OCI-LY3 (cell line): ENCODE measurements around the gene IGFALS.
"Not testable (repeated sequence)": the region's sequence is repeated elsewhere in the genome, so short reads cannot be mapped to it uniquely, and the experiment has no call there.

Experiments
- H2AFZ ChIP-seq: fragments of 200-600, 300-600 bp; shearing (Covaris generic); 2 replicates; pipeline ENCODE4 v1.6.0; 2014; ENCODE audit warnings: antibody characterized with exemption, low read depth, low read length
- H3K27ac ChIP-seq: fragments of 200-600, 300-600 bp; sonication (generic); 2 replicates; pipeline ENCODE4 v1.5.1; 2014; ENCODE audit warnings: mild to moderate bottlenecking, low read length, moderate library complexity, mixed read lengths
- H3K27me3 ChIP-seq: fragments of 200-600, 300-600 bp; sonication (generic); 2 replicates; pipeline ENCODE4 v1.6.1; 2014; ENCODE audit warnings: low read depth, low read length, mixed read lengths
- H3K36me3 ChIP-seq: fragments of 200-600, 300-600 bp; sonication (generic); replicated peaks from 2 replicates; pipeline ENCODE3; 2014; ENCODE audit warnings: low read depth, low read length, mixed read lengths
- H3K4me1 ChIP-seq: fragments of 300-600, 200-600 bp; sonication (generic); 2 replicates; pipeline ENCODE4 v1.6.1; 2014; ENCODE audit warnings: low read length, mixed read lengths
- H3K4me2 ChIP-seq: fragments of 200-600, 300-600 bp; sonication (generic); 2 replicates; pipeline ENCODE4 v1.6.1; 2014; ENCODE audit warnings: low read length, mixed read lengths
- H3K4me3 ChIP-seq: fragments of 300-600, 200-600 bp; sonication (generic); 2 replicates; pipeline ENCODE4 v1.5.1; 2014; ENCODE audit warnings: antibody characterized with exemption, mild to moderate bottlenecking, low read length, moderate library complexity
- H3K79me2 ChIP-seq: fragments of 300-600, 200-600 bp; shearing (Covaris generic); 2 replicates; pipeline ENCODE4 v1.6.1; 2014; ENCODE audit warnings: mild to moderate bottlenecking, low read length, mixed read lengths
- H3K9ac ChIP-seq: fragments of 300-600, 200-600 bp; shearing (Covaris generic); 2 replicates; pipeline ENCODE4 v1.6.0; 2014; ENCODE audit warnings: mild to moderate bottlenecking, low read length, moderate library complexity
- H3K9me3 ChIP-seq: fragments of 200-600, 300-600 bp; shearing (Covaris generic); 2 replicates; pipeline ENCODE4 v1.6.1; 2014; ENCODE audit warnings: low read length, mixed read lengths; ENCODE audit not compliant: insufficient read depth
- H4K20me1 ChIP-seq: fragments of 200-600, 300-600 bp; sonication (generic); 2 replicates; pipeline ENCODE4 v1.6.1; 2016; ENCODE audit warnings: low read length, mixed read lengths; ENCODE audit not compliant: insufficient read depth
- CTCF ChIP-seq: fragments of 200-600, 300-600 bp; sonication (generic); IDR thresholded peaks from 2 replicates; pipeline ENCODE4 v1.5.1; 2014; ENCODE audit warnings: antibody characterized with exemption, low read length, low read depth
- EZH2phosphoT487 ChIP-seq: fragments of 200-600 bp; shearing (Covaris generic); IDR thresholded peaks from 2 replicates; pipeline ENCODE4 v1.6.1; 2018; ENCODE audit warnings: antibody characterized with exemption, mixed run types, low read depth

Gene IGFALS

GRCh38 chr16:1808691-1809090 lies 15.2 kb upstream of the IGFALS start:
- Histone ChIP-seq H3K27ac (no peak overlapping the region), H3K79me2 (no peaks in the 10 kb centered on the region), H3K4me3 (no peak overlapping the region), H3K4me1 (no peaks in the 10 kb centered on the region), H3K4me2 (no peak overlapping the region), H3K9ac (no peak overlapping the region), H2AFZ (no peak overlapping the region), H4K20me1 (no peaks in the 10 kb centered on the region), H3K36me3 (peaks cover 7% of the 10 kb centered on the region), H3K9me3 (no peaks in the 10 kb centered on the region), H3K27me3 (no peaks in the 10 kb centered on the region)
- TF ChIP-seq CTCF (no peak), EZH2phosphoT487 (no peak)

- H3K36me3 ChIP-seq: peaks cover 5% of the 10 kb centered on the region
- H3K4me1 ChIP-seq: no peaks in the 10 kb centered on the region
- no peaks in the 10 kb centered on the region for H3K27me3 ChIP-seq
- H3K4me3 ChIP-seq: no peak overlapping the region
- H3K79me2 ChIP-seq: no peaks in the 10 kb centered on the region
- H3K9me3 ChIP-seq: no peaks in the 10 kb centered on the region
- H4K20me1 ChIP-seq: no peaks in the 10 kb centered on the region
- H2AFZ ChIP-seq: no peak overlapping the region
- no peak overlapping the region for H3K27ac ChIP-seq
- TF ChIP-seq EZH2phosphoT487: no peak
- TF ChIP-seq CTCF: no peak
- no peak overlapping the region for H3K4me2 ChIP-seq
- no peak overlapping the region for H3K9ac ChIP-seq
Observed at GRCh38 chr16:1807626-1808025, 14.1 kb upstream of the IGFALS start.

GRCh38 chr16:1800701-1801100 lies 7.2 kb upstream of the IGFALS start:
- no peaks in the 10 kb centered on the region for H3K27me3 ChIP-seq
- H3K79me2 ChIP-seq: no peaks in the 10 kb centered on the region
- H2AFZ ChIP-seq: no peak overlapping the region
- no peak overlapping the region for H3K9ac ChIP-seq
- no peaks in the 10 kb centered on the region for H3K9me3 ChIP-seq
- no peaks in the 10 kb centered on the region for H3K36me3 ChIP-seq
- no peaks in the 10 kb centered on the region for H3K4me1 ChIP-seq
- no peak overlapping the region for H3K4me3 ChIP-seq
- no peak overlapping the region for H3K27ac ChIP-seq
- no peak for TF ChIP-seq CTCF
- no peak for TF ChIP-seq EZH2phosphoT487
- no peak overlapping the region for H3K4me2 ChIP-seq
- no peaks in the 10 kb centered on the region for H4K20me1 ChIP-seq

- H3K4me3 ChIP-seq, H3K9ac ChIP-seq, H3K27me3 ChIP-seq, H3K4me1 ChIP-seq, H2AFZ ChIP-seq, H3K27ac ChIP-seq, H3K36me3 ChIP-seq, H4K20me1 ChIP-seq, H3K4me2 ChIP-seq, H3K9me3 ChIP-seq, H3K79me2 ChIP-seq: not testable (repeated sequence)
Observed at GRCh38 chr16:1799263-1799662, 5.8 kb upstream of the IGFALS start.
